Stimulated activated CD8-positive, alpha-beta memory T cell treated with anti-CD3 and anti-CD28 coated beads, Interleukin-15, amount 100 ng/mL, for 4 hours (primary cell): ENCODE measurements around the gene PCTP.

Experiments used
- DNase-seq, 2 donors: peaks; one replicate each; pipeline ENCODE4 v3.0.0-alpha.2; 2020; ENCODE audit warnings: low read depth in 2 of 2

PCTP gene

DNA sequence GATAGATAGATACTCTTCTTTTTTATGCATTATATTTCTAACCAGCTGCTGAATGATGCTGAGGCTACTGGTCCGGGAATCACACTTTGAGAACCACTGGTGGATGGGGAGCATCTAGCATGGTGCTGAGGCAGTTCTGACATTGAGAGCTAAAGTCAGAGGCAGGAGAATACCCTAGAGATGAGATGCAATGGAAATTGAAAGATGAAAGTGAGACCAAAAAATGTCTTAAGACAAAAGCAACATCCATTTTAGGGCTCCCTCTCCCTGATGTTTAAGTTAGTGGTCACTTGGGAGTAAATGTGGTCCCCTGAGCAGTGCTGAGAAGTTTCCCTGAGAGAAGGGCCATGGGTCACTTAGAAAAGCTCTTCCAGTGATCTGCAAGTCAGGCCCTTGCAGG lies 6.8 kb downstream of the PCTP start:
- DNase-seq: no peak

DNA sequence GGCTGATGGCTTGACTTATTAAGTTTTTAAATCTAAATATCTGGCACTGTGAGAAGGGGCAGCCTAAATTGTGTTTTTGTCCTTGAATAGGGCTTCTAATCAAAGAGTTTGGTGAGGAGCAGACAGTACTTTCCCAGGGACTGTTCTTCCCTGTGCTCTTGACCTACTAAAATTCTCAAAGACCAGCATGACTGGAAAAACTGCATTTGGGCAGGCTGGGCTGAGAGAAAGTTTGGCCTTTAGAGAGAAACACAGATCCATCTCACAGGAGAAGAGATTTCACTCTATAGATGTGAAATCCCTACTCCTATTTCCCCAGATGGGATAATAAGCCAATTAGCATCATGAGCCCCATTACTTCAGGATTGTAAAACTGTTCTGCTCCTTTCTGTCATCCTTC lies 7.3 kb downstream of the PCTP start:
- DNase-seq: no peak

DNA sequence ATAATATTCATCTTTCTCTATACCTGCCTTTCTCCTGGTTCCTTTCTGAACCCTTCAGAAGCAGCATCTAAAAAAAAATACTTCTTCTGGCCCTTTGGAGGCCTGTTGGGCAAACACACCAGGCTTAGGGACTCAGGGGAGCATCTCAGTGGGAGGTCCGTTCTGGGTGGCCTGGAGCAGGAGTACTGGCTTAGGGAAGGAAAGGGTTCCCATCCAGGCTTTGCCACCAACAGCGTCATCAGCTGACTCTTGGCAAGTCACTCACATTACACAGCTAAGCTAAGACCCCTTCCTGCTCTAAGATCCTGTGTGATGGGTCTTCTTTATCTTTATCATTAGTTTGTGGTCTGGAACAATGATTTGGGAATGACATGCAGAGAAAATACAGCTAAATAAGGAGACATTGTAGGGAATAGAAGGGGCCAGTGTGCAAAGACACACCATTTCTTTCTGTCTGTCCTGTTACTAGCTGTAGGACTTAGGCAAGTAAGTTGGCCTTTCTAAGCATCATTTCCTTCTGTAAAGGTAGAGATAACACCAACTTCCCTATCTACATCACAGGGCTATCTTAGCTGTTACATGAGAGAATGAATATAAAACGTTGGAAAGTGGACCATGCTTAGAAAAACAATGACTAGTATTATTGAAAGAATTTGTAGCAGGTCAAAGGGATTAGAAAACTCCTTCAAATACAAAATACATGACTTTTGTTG lies 9.9 kb downstream of the PCTP start:
- no peak for DNase-seq

DNA sequence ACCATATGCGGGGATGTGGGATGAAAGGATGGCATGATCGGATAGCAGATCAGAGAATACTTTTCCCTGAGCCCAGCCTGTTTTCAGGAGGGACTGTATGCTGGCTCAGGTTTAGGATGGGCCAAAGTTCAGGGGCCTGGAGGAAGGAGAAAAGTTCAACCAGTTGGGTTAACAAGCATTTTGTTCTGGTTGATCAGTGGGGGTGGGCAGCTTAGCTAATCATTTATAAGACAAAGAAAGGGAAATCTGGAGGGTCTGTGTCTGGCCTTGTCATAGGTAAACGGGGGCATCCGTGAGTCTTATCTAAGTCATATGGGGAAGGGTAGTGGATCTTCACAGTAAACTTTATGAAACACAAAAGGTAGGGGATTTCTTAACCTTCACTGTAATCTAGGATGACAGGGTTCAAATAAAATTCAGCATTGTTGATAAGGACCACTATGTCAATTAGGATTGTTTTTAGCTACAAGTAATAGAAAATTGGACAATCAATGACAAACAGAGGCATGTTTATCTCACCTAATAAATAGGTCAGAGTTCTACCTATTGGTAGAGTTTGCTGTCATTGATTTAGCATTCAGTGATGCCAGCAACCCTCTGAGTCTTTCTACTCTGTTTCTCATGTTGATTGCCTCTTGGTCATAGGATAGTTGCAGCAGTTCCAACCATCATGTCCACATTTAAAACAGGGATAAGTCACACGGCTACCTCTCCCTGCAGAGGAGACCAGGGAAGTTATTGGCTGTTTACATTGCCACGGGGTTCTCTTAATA lies 11.4 kb downstream of the PCTP start:
- no peak for DNase-seq

DNA sequence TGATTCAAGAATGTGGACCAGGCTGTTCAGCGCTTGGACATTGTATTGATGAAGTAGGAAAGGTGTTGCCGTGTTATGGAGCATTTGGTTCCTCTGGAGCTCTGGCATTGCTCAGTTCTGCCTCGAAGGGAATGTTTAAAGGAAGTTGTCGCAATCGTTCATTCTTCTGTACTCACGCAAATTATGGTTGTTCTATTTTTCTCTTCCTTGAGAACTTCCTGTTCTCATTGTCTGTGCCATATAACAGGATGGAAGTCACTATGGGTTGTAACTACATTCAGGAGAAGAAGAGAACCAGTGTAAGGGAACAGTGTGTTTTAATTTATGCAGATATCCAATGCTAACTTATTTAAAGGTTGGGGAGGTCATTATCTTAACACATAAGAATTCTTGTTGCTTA lies 13.0 kb downstream of the PCTP start:
- DNase-seq: no peak

DNA sequence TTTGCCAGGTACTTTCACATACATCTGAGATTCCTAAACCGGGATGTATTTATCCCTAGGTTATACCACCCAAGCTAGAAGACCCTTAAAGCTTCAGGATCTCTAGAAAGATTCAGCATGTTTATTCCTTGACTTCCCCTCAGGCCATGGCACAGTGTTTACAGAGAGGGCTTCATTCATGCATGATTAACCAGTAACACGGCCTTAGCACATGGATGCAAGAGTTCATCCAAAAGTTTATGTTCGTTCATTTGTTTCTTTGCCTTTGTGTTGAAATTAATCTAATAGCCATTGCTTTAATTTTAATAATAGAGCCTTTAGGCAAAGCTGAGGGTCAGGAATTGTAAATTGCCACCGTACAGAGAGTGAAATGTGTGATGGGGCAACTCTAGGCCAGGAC lies 13.8 kb downstream of the PCTP start:
- no peak for DNase-seq

DNA sequence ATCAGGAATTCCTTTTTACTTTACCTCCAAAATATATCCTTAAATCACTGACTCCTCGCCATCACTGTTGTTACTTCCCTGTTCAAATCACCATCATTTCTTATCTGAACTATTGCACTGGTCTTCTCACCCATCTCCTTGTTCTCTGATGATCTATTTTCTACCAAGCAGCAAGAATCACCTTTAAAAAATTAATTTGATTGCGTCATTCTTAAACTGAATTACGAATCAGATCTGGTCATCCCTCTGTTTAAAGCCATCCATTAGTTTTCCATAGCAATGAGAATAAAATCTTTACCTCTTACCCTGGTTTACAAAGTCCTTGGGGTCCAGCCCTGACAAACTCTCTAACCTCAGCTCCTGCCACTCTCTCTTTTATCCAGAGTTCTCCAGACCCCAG lies 14.6 kb downstream of the PCTP start:
- DNase-seq: no peak

DNA sequence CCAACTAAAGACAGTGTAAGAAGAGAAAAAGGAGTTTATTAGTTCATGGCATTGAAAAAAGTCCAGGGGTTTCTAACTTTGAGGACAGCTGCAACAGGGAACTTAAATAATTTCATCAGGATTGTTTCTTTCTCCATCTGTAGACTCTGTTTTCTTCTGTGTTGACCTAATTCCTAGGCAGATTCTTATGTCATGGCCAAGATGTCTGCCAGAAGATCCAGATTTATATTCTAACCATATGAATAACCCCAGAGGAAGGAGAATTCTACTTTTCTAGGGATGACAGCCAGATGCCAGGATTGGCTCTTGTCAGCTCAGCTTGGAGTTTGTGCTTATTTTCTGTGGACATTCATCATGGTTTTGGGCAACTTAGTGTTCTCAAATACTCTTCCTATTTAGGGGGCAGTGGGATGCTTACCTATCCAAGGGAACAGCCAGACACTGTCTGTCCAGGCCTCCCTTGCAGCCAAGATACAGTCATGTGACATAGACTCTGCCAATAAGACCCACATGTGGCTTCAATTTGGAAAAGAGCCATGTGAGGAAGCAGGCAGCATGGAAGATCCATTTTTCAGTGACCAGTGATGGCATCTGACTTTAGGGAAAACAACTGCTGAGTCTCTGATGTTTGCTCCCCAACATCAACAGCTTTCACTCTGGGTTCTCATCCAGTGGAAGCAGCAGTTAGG lies 18.2 kb downstream of the PCTP start:
- no peak for DNase-seq

DNA sequence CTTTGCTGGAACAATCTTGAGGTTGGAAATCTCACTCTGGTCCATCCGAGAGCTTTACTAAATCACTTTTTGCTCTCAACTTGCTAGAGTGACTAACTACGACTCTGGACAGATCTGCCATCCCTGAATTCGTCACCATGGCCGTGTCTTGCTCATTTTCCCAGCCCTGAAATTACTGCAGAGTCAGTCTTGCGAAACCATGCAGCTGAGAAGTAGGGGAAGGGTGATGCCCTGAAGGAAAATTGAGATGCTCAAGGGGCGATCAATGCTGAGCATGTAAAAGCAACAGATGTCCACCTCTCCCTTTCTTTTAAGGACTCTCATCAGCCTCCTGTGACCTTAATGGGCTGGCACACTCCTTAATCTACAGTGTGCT lies 18.8 kb downstream of the PCTP start:
- no peak for DNase-seq

DNA sequence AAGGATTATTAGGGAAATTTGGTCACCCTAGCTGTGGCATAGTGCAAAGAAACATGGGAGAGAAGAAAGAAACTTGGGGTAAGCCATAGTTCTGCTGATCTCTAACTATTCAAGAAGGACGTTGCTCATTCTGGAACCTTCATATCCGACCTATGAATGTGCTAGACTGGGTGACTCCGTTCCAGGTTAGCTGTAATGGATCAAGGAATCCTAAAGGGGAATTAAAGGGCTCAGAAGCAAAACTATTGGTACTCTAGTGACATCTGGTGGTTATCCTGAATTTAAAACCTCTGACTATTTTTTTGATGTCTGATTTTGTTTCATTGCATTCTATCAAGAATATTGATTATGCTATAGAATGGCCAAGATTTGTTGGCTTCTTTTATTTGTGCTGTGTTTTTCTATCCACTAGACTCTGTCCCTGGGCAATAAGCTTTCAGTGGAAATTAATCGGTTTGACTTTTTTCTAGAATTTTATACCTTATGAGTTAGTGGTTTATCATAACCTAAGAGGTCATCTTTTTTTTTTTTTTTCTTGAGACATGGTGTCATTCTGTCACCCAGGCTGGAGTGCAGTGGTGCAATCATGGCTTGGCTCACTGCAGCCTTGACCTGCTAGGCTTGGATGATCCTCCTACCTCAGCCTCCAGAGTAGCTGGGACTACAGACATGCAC lies 19.5 kb downstream of the PCTP start:
- no peak for DNase-seq

DNA sequence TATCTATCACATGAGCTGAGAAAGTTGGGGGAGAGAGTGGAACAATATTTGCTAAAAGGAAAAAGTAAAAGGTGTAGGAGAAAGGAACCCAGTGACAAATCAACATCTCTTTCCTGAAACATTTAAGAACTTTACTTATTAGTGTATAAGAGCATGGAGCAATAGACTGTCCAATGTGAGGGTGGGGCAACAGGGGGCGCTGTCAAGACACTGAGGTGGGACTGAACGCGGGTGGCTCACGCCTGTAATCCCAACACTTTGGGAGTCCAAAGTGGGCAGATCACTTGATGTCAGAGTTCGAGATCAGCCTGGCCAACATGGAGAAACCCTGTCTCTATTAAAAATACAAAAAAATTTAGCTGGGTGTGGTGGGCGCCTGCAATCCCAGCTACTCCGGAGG lies 21.2 kb downstream of the PCTP start:
- no peak for DNase-seq

DNA sequence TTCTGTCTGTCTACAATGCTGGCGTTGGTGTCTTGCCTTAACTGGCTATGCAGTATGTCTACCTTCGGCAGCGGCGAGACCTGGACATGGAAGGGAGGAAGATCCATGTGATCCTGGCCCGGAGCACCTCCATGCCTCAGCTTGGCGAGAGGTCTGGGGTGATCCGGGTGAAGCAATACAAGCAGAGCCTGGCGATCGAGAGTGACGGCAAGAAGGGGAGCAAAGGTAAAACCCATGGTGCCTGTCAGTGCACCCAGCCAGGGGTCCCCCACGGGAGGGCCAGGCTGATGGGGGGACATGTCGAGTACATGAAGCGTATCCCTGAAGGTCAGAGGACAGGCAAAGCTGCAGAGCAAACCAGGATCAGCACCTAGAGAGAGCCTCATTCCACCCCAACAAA lies 22.8 kb downstream of the PCTP start:
- no peak for DNase-seq

DNA sequence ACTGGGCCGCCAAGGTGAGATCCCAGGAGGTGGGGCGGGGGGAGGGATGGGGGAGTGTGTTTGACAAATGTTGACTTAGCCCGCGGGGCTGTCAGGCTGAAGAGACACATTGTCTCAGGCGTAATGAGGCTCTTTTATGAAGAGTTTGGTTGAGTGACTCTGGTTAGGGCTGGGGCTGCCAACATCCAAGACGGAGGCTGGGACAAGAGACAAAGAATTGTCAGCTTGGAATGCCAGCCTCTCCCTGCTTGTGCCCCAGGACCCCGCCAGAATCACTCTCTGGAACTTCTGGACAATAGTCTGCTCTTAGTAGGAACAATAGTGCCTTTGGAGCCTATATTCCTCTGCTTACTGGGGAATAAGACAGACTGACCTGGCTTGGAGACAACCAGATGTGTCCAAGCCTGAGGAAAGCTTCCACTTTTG lies 24.0 kb downstream of the PCTP start:
- DNase-seq: no peak

DNA sequence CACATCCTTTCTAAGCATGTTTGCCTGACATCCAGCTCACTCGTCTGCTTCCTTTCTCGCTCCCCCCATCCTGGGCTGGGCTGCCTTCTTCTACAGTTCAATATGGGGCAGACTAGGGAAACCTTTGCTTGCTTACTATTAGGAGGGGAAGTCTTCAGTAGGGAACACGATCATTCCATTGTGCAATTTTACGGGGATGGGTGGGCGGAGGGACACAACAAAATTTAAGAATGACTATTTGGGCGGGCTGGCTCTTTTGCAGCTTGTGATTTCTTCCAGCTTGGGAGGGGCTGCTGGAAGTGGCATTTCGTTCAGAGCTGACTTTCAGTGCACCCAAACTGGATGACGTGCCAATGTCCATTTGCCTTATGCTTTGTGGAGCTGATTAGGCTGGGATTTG lies 25.4 kb downstream of the PCTP start:
- no peak for DNase-seq

DNA sequence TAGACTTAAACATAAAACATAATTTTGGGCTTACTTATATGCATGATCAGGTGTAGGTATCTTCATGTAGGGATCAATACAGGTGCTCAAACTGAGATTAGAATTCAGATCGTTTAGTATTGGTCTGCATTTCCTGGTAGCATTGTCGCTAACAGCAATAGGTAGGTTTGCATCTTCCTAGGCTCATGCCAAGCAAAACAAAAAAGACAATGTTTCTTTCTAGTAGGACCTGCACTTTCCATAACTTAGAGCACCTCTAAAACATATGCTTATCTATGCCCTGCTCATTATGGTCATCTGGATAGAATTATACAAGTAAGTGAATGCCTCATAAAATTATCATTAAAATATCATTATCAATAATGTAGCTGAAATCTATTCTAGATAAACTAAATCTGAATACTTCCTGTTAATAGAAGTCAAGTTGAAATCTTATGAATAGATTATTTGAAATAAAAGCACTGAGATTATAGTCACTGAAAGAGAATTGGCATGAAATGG lies 26.7 kb downstream of the PCTP start:
- no peak for DNase-seq

DNA sequence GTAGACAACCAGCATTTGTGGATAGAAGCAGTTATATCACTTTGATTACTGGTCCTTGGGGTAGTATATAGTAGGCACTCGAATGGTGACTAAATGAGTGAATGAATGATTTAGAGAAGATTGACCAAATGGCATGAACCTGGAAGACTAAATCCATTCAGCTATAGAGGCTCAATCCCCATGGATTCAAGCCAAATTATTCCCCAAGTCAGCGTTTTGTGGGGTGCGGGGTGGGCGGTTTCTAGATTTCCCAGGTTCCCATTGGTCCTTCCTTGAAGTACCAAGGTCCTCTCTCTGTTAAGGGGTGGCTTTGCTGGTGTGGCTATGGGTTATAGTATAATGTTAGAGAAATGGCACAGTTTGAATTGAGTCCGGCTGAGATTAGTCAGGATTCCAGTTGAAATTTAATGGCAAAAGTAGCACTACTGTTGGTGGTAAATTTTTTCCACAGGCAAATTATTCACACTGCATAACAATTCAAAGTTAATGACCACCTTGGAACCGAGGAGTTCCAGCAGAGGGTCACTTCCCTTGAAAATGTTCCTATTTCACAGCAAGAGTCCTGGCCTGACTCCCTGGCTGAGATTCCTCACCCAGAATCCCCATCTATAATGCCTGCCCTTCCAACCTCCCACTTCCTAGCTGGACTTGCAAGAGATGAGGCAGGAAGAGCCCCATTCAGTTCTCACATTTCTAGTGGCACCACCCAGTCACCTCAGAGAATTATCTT lies 27.7 kb downstream of the PCTP start:
- DNase-seq: no peak

DNA sequence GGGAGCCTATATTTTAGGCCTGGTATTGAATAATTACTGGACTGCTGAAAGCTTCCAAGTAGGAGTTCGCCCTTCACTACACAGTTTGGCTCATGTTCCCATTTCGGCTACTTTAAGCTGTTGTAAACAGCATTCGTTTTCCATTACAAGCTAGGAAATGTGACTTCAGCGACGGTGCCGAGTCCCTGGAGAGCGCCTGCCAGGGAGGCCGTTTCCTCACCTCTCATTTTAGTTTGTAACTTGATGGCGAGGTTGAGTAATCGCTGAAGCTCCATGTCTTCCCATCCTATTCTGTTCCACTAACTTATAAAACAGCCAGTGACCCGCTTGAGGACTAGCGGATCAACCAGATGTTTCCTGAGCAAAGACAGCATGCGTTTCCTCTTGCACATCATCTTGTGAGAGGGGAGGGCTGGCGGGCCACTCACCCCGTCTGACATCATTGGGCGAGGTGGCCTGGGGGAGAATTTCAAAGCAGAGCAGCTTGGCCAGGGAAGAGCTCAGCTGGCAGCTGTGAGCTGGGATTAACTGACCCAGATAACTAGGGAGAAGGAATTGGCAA lies 32.9 kb downstream of the PCTP start:
- no peak for DNase-seq

DNA sequence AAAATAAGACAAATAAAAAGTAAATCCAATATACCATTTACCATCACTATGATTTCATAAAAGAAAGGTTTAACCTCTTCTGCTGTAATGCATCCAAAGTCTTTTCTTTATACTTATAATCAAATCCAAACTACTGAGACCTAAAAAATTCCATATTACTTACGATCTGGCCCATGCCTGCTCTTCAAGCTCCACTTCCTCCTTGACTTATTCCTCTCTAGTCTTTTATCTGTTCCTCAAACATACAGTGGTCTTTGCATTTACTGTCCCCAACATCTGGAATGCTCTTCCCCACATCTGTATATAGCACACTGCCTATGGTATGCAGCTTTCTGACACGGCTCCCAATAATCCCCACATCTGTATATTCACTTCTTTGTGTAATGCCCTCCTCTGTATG lies 33.8 kb downstream of the PCTP start:
- no peak for DNase-seq

DNA sequence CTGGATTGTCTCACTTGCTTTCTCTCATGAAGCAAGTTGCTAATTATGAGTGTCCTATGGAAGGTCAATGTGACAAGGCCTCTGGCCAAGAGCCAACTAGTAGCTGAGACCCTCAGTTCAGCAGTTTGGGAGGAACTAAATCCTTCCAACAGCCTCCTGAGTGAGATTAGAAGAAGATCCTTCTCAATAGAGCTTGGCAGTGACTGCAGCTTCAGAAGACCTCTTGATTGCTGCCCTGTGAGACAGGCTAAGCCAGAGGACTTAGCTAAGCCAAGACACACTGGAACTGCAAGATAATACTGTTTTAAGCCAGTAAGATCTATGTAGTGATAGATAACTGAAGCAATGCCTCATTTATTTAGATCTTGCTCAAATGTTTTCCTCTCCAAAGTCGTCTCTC lies 34.3 kb downstream of the PCTP start:
- no peak for DNase-seq

DNA sequence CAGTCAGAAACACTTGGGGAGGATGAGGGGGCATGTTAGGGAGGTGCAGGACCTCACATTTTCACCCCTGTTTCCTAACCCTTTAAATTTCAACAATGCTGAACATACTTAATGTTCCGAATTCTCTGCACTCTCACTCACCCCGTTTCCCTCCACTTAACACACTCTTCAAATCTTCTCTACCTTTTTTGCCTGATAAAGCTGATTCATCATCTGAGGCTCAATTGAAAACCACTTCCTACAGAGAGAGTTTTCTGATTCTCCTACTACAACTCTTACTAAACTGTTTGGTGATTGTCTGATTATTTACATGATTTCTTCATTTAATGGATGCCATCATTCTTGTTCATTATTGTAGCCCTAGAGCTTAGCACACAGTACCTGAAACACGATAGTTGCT lies 42.4 kb downstream of the PCTP start:
- DNase-seq: no peak
